Thyroid gland (tissue), 4 donors: Measurements from ENCODE around the gene SPRR4. TPM values are rescaled to one million over a fixed set of nuclear protein-coding genes. Genes with fewer than 3 reads are reported as not detected.

ENCODE experiments used
- DNase-seq, 2 donors: peaks; one replicate each; pipeline ENCODE4 v3.0.0-alpha.2; 2019
- H3K27ac ChIP-seq, 3 donors: fragments of 200-600 bp; sonication (generic); 1 replicate in 2 of 3; 2 replicates in 1 of 3; pipeline ENCODE4 v1.5.1; 2016 to 2019; ENCODE audit warnings: mild to moderate bottlenecking in 1 of 3, moderate library complexity in 1 of 3
- H3K27me3 ChIP-seq: fragments of 200-600 bp; sonication (generic); one replicate; pipeline ENCODE4 v1.5.1; 2019
- H3K36me3 ChIP-seq, 2 donors: fragments of 200-600 bp; sonication (generic); one replicate each; pipeline ENCODE4 v1.5.1; 2016 to 2019
- H3K4me1 ChIP-seq, 2 donors: fragments of 200-600 bp; sonication (generic); one replicate each; pipeline ENCODE4 v1.5.1; 2017 to 2019
- H3K4me3 ChIP-seq, 3 donors: fragments of 200-600 bp; sonication (generic); replicated peaks in 1 of 3; 1 replicate in 2 of 3; 2 replicates in 1 of 3; pipeline ENCODE4 v1.5.1; 2016; ENCODE audit warnings: mild to moderate bottlenecking in 1 of 3
- H3K9me3 ChIP-seq: fragments of 200-600 bp; sonication (generic); one replicate; pipeline ENCODE4 v1.5.1; 2017
- POLR2A ChIP-seq, 2 donors: fragments of 450-650 bp; IDR thresholded peaks; one replicate each; pipeline ENCODE4 v1.6.1; 2017; ENCODE audit warnings: antibody characterized with exemption in 2 of 2, mild to moderate bottlenecking in 2 of 2, moderate library complexity in 1 of 2
- WGBS, 2 donors: methylation state at CpG; one replicate each; pipeline ENCODE4 v1.1.5; 2017; 5-methylcytosine and 5-hydroxymethylcytosine counted together
- intact Hi-C: fragments of 100-400 bp; cut with DNase I; formaldehyde crosslinking; loops from one replicate; pipeline ENCODE4 v1.15.1; 2023
- total RNA-seq, 4 donors: library from RNA; depleted of rRNA; stranded (reverse); fragments of >200 nt; gene quantifications; one replicate each; pipeline ENCODE4 v1.2.3, GENCODE V29; 2016
- TF ChIP-seq, protein P1 (sequence below), 6 experiments: fragments of 200-600 bp in 3 of 6; fragments of 450-650 bp in 3 of 6; sonication (generic) in 3 of 6; IDR thresholded peaks; one replicate each; pipeline ENCODE4 v1.5.1; 2016 to 2019; ENCODE audit warnings: antibody characterized with exemption in 6 of 6, mild to moderate bottlenecking in 2 of 6, inconsistent platforms in 1 of 6, moderate library complexity in 1 of 6

Gene SPRR4
- total RNA-seq, 4 donors from 2014 or later = not detected

DNA sequence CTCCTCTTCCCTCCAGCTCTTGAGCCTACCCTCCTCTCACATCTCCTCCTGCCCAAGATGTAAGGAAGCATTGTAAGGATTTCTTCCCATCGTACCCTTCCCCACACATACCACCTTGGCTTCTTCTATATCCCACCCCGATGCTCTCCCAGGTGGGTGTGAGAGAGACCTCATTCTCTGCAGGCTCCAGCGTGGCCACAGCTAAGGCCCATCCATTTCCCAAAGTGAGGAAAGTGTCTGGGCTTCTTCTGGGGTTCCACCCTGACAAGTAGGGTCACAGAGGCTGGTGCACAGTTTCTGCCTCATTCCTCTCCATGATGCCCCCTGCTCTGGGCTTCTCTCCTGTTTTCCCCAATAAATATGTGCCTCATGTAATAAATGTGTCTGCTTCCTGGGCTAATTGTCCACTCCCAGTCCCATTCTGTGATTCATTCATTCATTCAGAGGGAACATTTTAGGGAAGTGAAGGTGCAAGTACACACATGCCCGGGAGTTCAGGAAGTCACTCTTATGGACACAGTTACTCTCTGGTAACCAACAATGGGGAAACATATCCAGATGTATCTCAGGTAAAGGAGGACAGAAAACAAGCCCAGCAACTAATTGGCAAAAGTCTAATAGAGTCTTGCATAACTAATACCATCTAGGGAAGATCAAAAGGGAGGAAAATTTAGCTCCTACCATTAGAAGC lies 1.9 kb downstream of the SPRR4 start:
- Histone ChIP-seq H3K9me3 (no peaks in the 10 kb centered on the region), H3K27ac (no peak overlapping the region), H3K4me1 (no peaks in the 10 kb centered on the region), H3K4me3 (no peak overlapping the region), H3K36me3 (no peaks in the 10 kb centered on the region), H3K27me3 (no peaks in the 10 kb centered on the region)
- TF ChIP-seq, protein P1, sequence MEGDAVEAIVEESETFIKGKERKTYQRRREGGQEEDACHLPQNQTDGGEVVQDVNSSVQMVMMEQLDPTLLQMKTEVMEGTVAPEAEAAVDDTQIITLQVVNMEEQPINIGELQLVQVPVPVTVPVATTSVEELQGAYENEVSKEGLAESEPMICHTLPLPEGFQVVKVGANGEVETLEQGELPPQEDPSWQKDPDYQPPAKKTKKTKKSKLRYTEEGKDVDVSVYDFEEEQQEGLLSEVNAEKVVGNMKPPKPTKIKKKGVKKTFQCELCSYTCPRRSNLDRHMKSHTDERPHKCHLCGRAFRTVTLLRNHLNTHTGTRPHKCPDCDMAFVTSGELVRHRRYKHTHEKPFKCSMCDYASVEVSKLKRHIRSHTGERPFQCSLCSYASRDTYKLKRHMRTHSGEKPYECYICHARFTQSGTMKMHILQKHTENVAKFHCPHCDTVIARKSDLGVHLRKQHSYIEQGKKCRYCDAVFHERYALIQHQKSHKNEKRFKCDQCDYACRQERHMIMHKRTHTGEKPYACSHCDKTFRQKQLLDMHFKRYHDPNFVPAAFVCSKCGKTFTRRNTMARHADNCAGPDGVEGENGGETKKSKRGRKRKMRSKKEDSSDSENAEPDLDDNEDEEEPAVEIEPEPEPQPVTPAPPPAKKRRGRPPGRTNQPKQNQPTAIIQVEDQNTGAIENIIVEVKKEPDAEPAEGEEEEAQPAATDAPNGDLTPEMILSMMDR (IDR thresholded peaks at IDR 0.05) = no peak
- no peak for TF ChIP-seq POLR2A (IDR thresholded peaks at IDR 0.05)
- WGBS, 2 donors = 77 to 85% methylated on average over 4 of the region's 4 CpGs
- no peak for DNase-seq
- intact Hi-C loops = no loop called here

GRCh38 chr1:152976688-152977087 lies 6.2 kb downstream of the SPRR4 start:
- intact Hi-C loops = no loop called here
- 77 to 79% methylated on average over 1 of the region's 1 CpG for WGBS, 2 donors

DNA sequence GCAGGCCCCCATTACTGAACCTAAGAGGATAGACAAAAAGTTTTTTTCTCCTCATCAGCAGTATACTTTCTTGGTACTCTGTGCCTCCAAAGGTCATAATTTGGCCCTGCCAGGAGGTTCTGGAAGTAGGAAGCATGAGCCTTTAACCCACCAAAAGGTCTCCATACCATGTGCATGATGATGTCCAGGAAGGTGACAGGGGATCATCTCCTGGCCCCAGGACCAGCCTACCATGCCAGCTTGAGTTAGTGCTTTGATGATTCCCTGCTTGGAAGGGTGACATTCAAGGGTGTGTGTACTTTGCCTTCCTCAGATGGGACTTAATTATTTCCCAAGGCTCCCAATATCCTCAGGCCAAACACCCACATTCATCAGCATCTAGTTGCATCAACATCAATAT lies 7.2 kb downstream of the SPRR4 start:
- no peak for DNase-seq
- Histone ChIP-seq H3K9me3 (no peaks in the 10 kb centered on the region), H3K27me3 (no peaks in the 10 kb centered on the region), H3K4me1 (no peaks in the 10 kb centered on the region), H3K4me3 (no peak overlapping the region), H3K27ac (no peak overlapping the region), H3K36me3 (no peaks in the 10 kb centered on the region)
- intact Hi-C loops = no loop called here
- TF ChIP-seq POLR2A (IDR thresholded peaks at IDR 0.05) = no peak
- TF ChIP-seq, protein P1 (IDR thresholded peaks at IDR 0.05) = no peak

More at GRCh38 chr1:152976688-152977087, 6.2 kb downstream of the SPRR4 start:
- no peak for TF ChIP-seq POLR2A (IDR thresholded peaks at IDR 0.05)
- TF ChIP-seq, protein P1 (IDR thresholded peaks at IDR 0.05) = no peak
- no peak overlapping the region for H3K27ac ChIP-seq
- no peak overlapping the region for H3K4me3 ChIP-seq
- H3K36me3 ChIP-seq = no peaks in the 10 kb centered on the region
- no peaks in the 10 kb centered on the region for H3K9me3 ChIP-seq
- no peaks in the 10 kb centered on the region for H3K4me1 ChIP-seq
- H3K27me3 ChIP-seq = no peaks in the 10 kb centered on the region
- DNase-seq = no peak

GRCh38 chr1:152980676-152981075 lies 10.2 kb downstream of the SPRR4 start:
- intact Hi-C loops = no loop called here
- no peaks in the 10 kb centered on the region for H3K36me3 ChIP-seq
- no peak for DNase-seq
- H3K9me3 ChIP-seq = no peaks in the 10 kb centered on the region
- no peak for TF ChIP-seq POLR2A (IDR thresholded peaks at IDR 0.05)
- TF ChIP-seq, protein P1 (IDR thresholded peaks at IDR 0.05) = no peak
- no peak overlapping the region for H3K27ac ChIP-seq
- H3K27me3 ChIP-seq = no peaks in the 10 kb centered on the region
- 64 to 85% methylated on average over 1 of the region's 1 CpG for WGBS, 2 donors
- no peak overlapping the region for H3K4me3 ChIP-seq
- H3K4me1 ChIP-seq = no peaks in the 10 kb centered on the region

GRCh38 chr1:152981146-152981871 lies 10.9 kb downstream of the SPRR4 start:
- intact Hi-C loops = no loop called here
- H3K4me3 ChIP-seq = no peak overlapping the region
- no peaks in the 10 kb centered on the region for H3K27me3 ChIP-seq
- 87 to 94% methylated on average over 5 to 6 of the region's 6 CpGs for WGBS, 2 donors
- no peak overlapping the region for H3K27ac ChIP-seq
- H3K4me1 ChIP-seq = no peaks in the 10 kb centered on the region
- no peaks in the 10 kb centered on the region for H3K9me3 ChIP-seq
- DNase-seq = no peak
- H3K36me3 ChIP-seq = no peaks in the 10 kb centered on the region
- no peak for TF ChIP-seq POLR2A (IDR thresholded peaks at IDR 0.05)
- TF ChIP-seq, protein P1 (IDR thresholded peaks at IDR 0.05) = no peak
